ENCODE data around the gene KLHL36.

- TF ChIP-seq CTCF (conservative IDR thresholded peaks at IDR 0.05; ENCODE audit: low read depth, low read length) (no peak), EZH2 (IDR thresholded peaks at IDR 0.05; ENCODE audit: borderline replicate concordance, low read depth, low read length, poor library complexity, severe bottlenecking) (no peak)
These were observed 40.6 kb upstream of the KLHL36 start for GRCh38 chr16:84607694-84608093.

Data from A673 (cell line).